ENCODE data around the gene MSI2.

MSI2 gene

GRCh38 chr17:57416369-57416768 is 160.0 kb downstream of the MSI2 start:
- DNase-seq (ENCODE audit: low spot score), result no peak

- DNase-seq (ENCODE audit: low spot score), result no peak
Observed at GRCh38 chr17:57417956-57418355, 161.6 kb downstream of the MSI2 start.

- no peak for DNase-seq (ENCODE audit: low spot score)
Observed at GRCh38 chr17:57418463-57419246, 162.3 kb downstream of the MSI2 start.

- DNase-seq (ENCODE audit: low spot score), result no peak
Observed at GRCh38 chr17:57419940-57420550, 163.7 kb downstream of the MSI2 start.

GRCh38 chr17:57420734-57421717 is 164.7 kb downstream of the MSI2 start:
- no peak for DNase-seq (ENCODE audit: low spot score)

GRCh38 chr17:57422574-57423164 is 166.3 kb downstream of the MSI2 start:
- DNase-seq (ENCODE audit: low spot score), result no peak

- no peak for DNase-seq (ENCODE audit: low spot score)
Observed at GRCh38 chr17:57423541-57423940, 167.2 kb downstream of the MSI2 start.

GRCh38 chr17:57424273-57424672 is 167.9 kb downstream of the MSI2 start:
- no peak for DNase-seq (ENCODE audit: low spot score)

- DNase-seq (ENCODE audit: low spot score), result no peak
Observed at GRCh38 chr17:57424777-57425188, 168.5 kb downstream of the MSI2 start.

- DNase-seq (ENCODE audit: low spot score), result no peak
Observed at GRCh38 chr17:57425431-57425830, 169.1 kb downstream of the MSI2 start.

- DNase-seq (ENCODE audit: low spot score), result no peak
Observed at GRCh38 chr17:57425903-57426880, 169.9 kb downstream of the MSI2 start.

GRCh38 chr17:57429966-57430365 is 173.6 kb downstream of the MSI2 start:
- no peak for DNase-seq (ENCODE audit: low spot score)

GRCh38 chr17:57431415-57431814 is 175.1 kb downstream of the MSI2 start:
- no peak for DNase-seq (ENCODE audit: low spot score)

GRCh38 chr17:57432507-57433277 is 176.4 kb downstream of the MSI2 start:
- DNase-seq (ENCODE audit: low spot score), result no peak

GRCh38 chr17:57433452-57433851 is 177.1 kb downstream of the MSI2 start:
- no peak for DNase-seq (ENCODE audit: low spot score)

- DNase-seq (ENCODE audit: low spot score), result no peak
Observed at GRCh38 chr17:57434361-57434760, 178.0 kb downstream of the MSI2 start.

- DNase-seq (ENCODE audit: low spot score), result no peak
Observed at GRCh38 chr17:57436565-57436964, 180.2 kb downstream of the MSI2 start.

GRCh38 chr17:57438066-57438731 is 181.9 kb downstream of the MSI2 start:
- no peak for DNase-seq (ENCODE audit: low spot score)

GRCh38 chr17:57439651-57440050 is 183.3 kb downstream of the MSI2 start:
- no peak for DNase-seq (ENCODE audit: low spot score)

Data from COLO829 (cell line).